Caco-2 (cell line): ENCODE measurements around the gene DUSP1. TPM values are rescaled to one million over a fixed set of nuclear protein-coding genes. Genes with fewer than 3 reads are reported as not detected.

Source experiments
- BruUV-seq: library from RNA; stranded (reverse); fragments of 400-500 nt; replicated peaks from 2 replicates; lab custom pipeline; 2021; lab: Mats Ljungman, UMichigan
- CTCF ChIA-PET: fragments of 300-600 bp; sonication (Branson Sonifier 250); formaldehyde crosslinking; loops from one replicate; lab custom pipeline; 2022; ENCODE audit warnings: antibody characterized with exemption; lab: Charles Lee
- POLR2A ChIA-PET: fragments of 300-600 bp; sonication (Branson Sonifier 250); formaldehyde crosslinking; loops from one replicate; lab custom pipeline; 2022; ENCODE audit warnings: antibody characterized with exemption; lab: Charles Lee
- DNase-seq, 2 experiments: peaks; one replicate each; pipeline versions ENCODE4 v3.0.0 to v3.0.0-alpha.2; 2020 to 2022
- H3K27me3 ChIP-seq: replicated peaks from 2 replicates; pipeline ENCODE4 v1.6.0; 2011; ENCODE audit warnings: low read length; ENCODE audit not compliant: control insufficient read depth, insufficient read depth
- H3K36me3 ChIP-seq: 2 replicates; pipeline ENCODE4 v1.5.1; 2011; ENCODE audit warnings: low read length; ENCODE audit not compliant: control insufficient read depth, insufficient read depth
- H3K4me1 ChIP-seq: fragments of 250-450 bp; sonication (Bioruptor Pico); 2 replicates; pipeline ENCODE4 v1.5.1; 2020; ENCODE audit warnings: mild to moderate bottlenecking
- H3K4me3 ChIP-seq: 2 replicates; pipeline ENCODE4 v1.5.1; 2011; ENCODE audit warnings: low read depth, mild to moderate bottlenecking, control low read depth, low read length
- H3K9me3 ChIP-seq: fragments of 250-450 bp; sonication (Bioruptor Pico); 2 replicates; pipeline ENCODE4 v1.5.1; 2020; ENCODE audit warnings: mild to moderate bottlenecking, moderate library complexity
- H3K27ac Mint-ChIP-seq: one replicate; pipeline ENCODE4 v1.8.0; 2022; ENCODE audit warnings: mixed read lengths; ENCODE audit not compliant: unreplicated experiment
- H3K27me3 Mint-ChIP-seq: one replicate; pipeline ENCODE4 v1.8.0; 2022; ENCODE audit warnings: mixed read lengths; ENCODE audit not compliant: insufficient read depth, unreplicated experiment
- H3K36me3 Mint-ChIP-seq: one replicate; pipeline ENCODE4 v1.8.0; 2022; ENCODE audit warnings: mild to moderate bottlenecking, mixed read lengths; ENCODE audit not compliant: insufficient read depth, unreplicated experiment
- H3K4me1 Mint-ChIP-seq: one replicate; pipeline ENCODE4 v1.8.0; 2022; ENCODE audit warnings: low read depth, mixed read lengths; ENCODE audit not compliant: unreplicated experiment
- H3K4me3 Mint-ChIP-seq: one replicate; pipeline ENCODE4 v1.8.0; 2022; ENCODE audit warnings: mild to moderate bottlenecking, moderate library complexity, mixed read lengths; ENCODE audit not compliant: unreplicated experiment
- H3K9me3 Mint-ChIP-seq: one replicate; pipeline ENCODE4 v1.8.0; 2022; ENCODE audit warnings: mixed read lengths; ENCODE audit not compliant: unreplicated experiment
- intact Hi-C: fragments of 100-400 bp; cut with micrococcal nuclease; formaldehyde crosslinking; loops from one replicate; pipeline ENCODE4 v1.10.0; 2022; ENCODE audit not compliant: unreplicated experiment
- total RNA-seq: library from RNA; stranded (reverse); gene quantifications from 2 replicates; pipeline ENCODE4 v1.2.3, GENCODE V29; 2022
- TF ChIP-seq, protein P1 (sequence below), 2 experiments: fragments of 200-600 bp in 1 of 2; IDR thresholded peaks; 1 replicate in 1 of 2; 2 replicates in 1 of 2; pipeline versions ENCODE4 v1.5.1 to v1.8.0; 2011 to 2022; ENCODE audit warnings: antibody characterized with exemption in 1 of 2, control low read depth in 1 of 2, inconsistent platforms in 1 of 2, low read depth in 1 of 2, low read length in 1 of 2, mild to moderate bottlenecking in 1 of 2, moderate library complexity in 1 of 2; ENCODE audit not compliant: insufficient read depth in 1 of 2, severe bottlenecking in 1 of 2, unreplicated experiment in 1 of 2

Gene DUSP1
- total RNA-seq, 1 experiment from 2014 or later = 28.3 TPM

DNA sequence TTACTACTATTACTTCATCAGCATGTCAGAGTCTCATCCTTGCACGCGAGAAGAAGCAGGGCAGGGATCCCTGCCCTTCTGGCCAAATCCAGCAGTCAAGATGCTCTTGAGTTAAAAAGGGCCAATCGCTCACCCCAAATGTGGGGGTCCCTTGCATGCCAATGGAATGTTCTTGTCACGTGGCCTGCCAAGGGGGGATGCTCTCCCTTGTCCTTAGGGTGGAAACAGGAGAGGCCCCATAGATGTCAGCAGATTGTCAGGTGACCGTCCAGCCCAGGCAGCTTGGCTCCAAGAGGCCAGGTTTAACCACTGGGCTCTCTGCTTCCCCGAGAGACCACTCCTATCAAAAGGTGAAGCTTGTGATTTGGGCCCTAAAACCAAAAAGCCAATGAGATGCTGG lies 25.3 kb upstream of the DUSP1 start:
- no peaks in the 10 kb centered on the region for H3K36me3 Mint-ChIP-seq
- ChIA-PET POLR2A (interaction anchor here (0.5 to 0.7 kb wide), 2 partner anchors 21 to 24 kb away, joined by 3 to 4 read pairs; no protein-coding TSS in a partner anchor), CTCF (no interaction called here)
- Histone ChIP-seq H3K4me1 (peaks cover 13% of the 10 kb centered on the region), H3K4me3 (no peak overlapping the region), H3K27me3 (no peaks in the 10 kb centered on the region), H3K9me3 (no peaks in the 10 kb centered on the region; the same call in 1 of the 2 replicates), H3K36me3 (no peaks in the 10 kb centered on the region)
- intact Hi-C loops = no loop called here
- H3K4me1 Mint-ChIP-seq = no peaks in the 10 kb centered on the region
- H3K4me3 Mint-ChIP-seq = no peak overlapping the region
- no peaks in the 10 kb centered on the region for H3K27me3 Mint-ChIP-seq
- no TSS peak for BruUV-seq
- H3K27ac Mint-ChIP-seq = no peak overlapping the region
- TF ChIP-seq, protein P1, sequence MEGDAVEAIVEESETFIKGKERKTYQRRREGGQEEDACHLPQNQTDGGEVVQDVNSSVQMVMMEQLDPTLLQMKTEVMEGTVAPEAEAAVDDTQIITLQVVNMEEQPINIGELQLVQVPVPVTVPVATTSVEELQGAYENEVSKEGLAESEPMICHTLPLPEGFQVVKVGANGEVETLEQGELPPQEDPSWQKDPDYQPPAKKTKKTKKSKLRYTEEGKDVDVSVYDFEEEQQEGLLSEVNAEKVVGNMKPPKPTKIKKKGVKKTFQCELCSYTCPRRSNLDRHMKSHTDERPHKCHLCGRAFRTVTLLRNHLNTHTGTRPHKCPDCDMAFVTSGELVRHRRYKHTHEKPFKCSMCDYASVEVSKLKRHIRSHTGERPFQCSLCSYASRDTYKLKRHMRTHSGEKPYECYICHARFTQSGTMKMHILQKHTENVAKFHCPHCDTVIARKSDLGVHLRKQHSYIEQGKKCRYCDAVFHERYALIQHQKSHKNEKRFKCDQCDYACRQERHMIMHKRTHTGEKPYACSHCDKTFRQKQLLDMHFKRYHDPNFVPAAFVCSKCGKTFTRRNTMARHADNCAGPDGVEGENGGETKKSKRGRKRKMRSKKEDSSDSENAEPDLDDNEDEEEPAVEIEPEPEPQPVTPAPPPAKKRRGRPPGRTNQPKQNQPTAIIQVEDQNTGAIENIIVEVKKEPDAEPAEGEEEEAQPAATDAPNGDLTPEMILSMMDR (IDR thresholded peaks at IDR 0.05; ENCODE audit: insufficient read depth in 1 of 2, low read depth in 1 of 2, low read length in 1 of 2, severe bottlenecking in 1 of 2, unreplicated experiment in 1 of 2) = no peak
- H3K9me3 Mint-ChIP-seq = no peaks in the 10 kb centered on the region
- no peak for DNase-seq

DNA sequence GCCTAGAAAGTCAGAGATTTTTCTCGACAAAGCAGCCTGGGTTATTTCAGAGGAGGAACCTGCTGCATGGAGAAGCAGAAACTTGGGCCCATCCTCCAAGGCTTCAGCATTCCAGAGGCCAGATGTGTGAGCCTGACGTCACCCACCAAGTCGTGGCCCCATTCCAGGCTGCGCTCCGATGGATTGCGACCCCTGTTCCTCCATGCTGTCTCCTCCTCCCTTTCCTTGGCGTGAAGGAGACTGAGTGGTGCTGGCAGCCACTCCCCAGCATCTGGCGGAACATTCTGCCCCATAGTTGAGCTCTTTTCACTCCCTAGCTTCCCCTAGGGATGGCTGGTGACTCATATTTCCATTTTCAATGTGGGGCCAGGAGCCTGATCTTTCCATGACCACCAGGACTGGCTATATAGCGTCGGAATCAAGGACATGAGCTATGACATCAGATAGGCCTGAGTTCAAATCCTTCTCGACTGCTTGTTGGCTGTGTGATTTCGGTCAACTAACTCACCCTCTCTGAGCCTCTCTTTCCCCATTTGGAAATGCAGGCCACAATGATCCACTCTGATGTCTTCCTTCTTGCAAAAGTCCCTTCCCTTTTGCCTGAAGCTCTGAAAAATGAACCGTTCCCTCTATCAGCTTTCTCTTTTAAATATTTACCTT lies 24.5 kb upstream of the DUSP1 start:
- BruUV-seq = no TSS peak
- intact Hi-C loops = no loop called here
- no peak overlapping the region for H3K4me3 Mint-ChIP-seq
- H3K27ac Mint-ChIP-seq = no peak overlapping the region
- H3K36me3 ChIP-seq = no peaks in the 10 kb centered on the region
- ChIA-PET POLR2A (interaction anchor here (0.5 kb wide), 1 partner anchor 23 kb away, joined by 4 read pairs; no protein-coding TSS in a partner anchor), CTCF (no interaction called here)
- no peak overlapping the region for H3K4me3 ChIP-seq
- no peaks in the 10 kb centered on the region for H3K4me1 Mint-ChIP-seq
- peaks cover 12% of the 10 kb centered on the region for H3K4me1 ChIP-seq
- H3K27me3 Mint-ChIP-seq = no peaks in the 10 kb centered on the region
- TF ChIP-seq, protein P1 (IDR thresholded peaks at IDR 0.05; ENCODE audit: insufficient read depth in 1 of 2, low read depth in 1 of 2, low read length in 1 of 2, severe bottlenecking in 1 of 2, unreplicated experiment in 1 of 2) = no peak
- no peaks in the 10 kb centered on the region; the same call in 1 of the 2 replicates for H3K9me3 ChIP-seq
- H3K36me3 Mint-ChIP-seq = no peaks in the 10 kb centered on the region
- no peak for DNase-seq
- H3K9me3 Mint-ChIP-seq = no peaks in the 10 kb centered on the region
- no peaks in the 10 kb centered on the region for H3K27me3 ChIP-seq

DNA sequence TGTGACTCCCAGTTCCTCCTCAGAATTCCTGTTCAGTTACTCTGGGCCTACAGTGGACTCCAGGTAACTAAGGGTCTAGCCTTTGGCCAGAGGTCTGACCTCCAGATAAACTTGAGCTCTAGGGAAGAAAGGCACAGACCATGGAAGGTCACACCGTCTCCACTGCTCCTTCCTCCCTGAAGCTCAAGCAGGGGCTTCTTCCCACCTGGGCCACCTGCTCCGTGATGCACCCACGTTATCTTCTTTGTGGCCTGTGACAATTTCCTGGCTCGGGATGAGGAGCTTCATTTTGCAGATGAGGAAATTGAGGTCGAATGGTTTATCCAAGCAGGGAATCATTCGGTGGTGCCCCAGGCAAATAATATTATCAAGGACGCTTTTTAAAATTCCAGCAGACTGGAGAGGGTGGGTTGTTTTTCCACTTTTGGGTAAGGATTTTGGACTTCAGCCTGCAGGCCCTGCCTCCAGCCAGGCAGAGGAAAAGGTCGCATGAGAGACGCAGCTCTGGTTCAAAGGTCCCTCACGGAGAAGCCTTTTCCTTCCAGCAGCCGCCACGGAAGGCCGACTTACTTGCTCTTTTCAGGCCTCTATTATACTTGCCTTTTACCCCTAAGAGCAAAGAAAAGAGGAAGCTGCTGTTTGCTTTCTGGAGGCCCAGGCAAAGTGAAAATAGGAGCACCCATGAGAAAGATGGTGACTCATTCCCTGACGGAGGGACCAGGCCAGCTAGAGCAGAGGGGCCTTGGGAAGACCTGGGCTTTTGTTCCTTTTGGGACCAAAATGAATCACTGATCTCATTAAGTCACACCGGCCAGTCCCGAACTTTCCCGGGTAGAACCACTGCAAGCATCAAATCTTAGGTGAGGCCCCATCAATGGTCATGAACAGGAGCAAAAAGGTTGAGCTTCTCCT lies 22.8 kb upstream of the DUSP1 start:
- CTCF ChIA-PET = no interaction called here
- H3K4me3 Mint-ChIP-seq = no peak overlapping the region
- intact Hi-C loops = no loop called here
- Histone ChIP-seq H3K4me3 (no peak overlapping the region), H3K9me3 (no peaks in the 10 kb centered on the region; the same call in 1 of the 2 replicates), H3K27me3 (no peaks in the 10 kb centered on the region), H3K36me3 (no peaks in the 10 kb centered on the region), H3K4me1 (peaks cover 23% of the 10 kb centered on the region)
- no peak overlapping the region for H3K27ac Mint-ChIP-seq
- TF ChIP-seq, protein P1 (IDR thresholded peaks at IDR 0.05; ENCODE audit: insufficient read depth in 1 of 2, low read depth in 1 of 2, low read length in 1 of 2, severe bottlenecking in 1 of 2, unreplicated experiment in 1 of 2) = no peak
- no peaks in the 10 kb centered on the region for H3K27me3 Mint-ChIP-seq
- BruUV-seq = no TSS peak
- no peaks in the 10 kb centered on the region for H3K9me3 Mint-ChIP-seq
- POLR2A ChIA-PET = no interaction called here
- DNase-seq = no peak
- H3K36me3 Mint-ChIP-seq = no peaks in the 10 kb centered on the region
- H3K4me1 Mint-ChIP-seq = no peaks in the 10 kb centered on the region
